Left lung (tissue), 10 donors: ENCODE measurements around the gene FER. TPM values are rescaled to one million over a fixed set of nuclear protein-coding genes. Genes with fewer than 3 reads are reported as not detected.

Source experiments
- ATAC-seq: fragments of 200-7000 bp; cut with Tn5 transposase; one replicate; pipeline ENCODE4 v1.9.1; 2020; ENCODE audit warnings: moderate library complexity
- DNase-seq, 4 donors: peaks; one replicate each; pipeline ENCODE4 v3.0.0-alpha.2; 2013 to 2020
- H3K27ac ChIP-seq, 2 donors: fragments of 200-600 bp; sonication (generic) in 1 of 2; one replicate each; pipeline versions ENCODE4 v1.5.0 to v1.8.0; 2020 to 2021
- H3K27me3 ChIP-seq, 2 donors: fragments of 200-600 bp; sonication (generic) in 1 of 2; one replicate each; pipeline versions ENCODE4 v1.5.0 to v1.8.0; 2020 to 2021
- H3K36me3 ChIP-seq, 2 donors: fragments of 200-600 bp; sonication (generic) in 1 of 2; one replicate each; pipeline versions ENCODE4 v1.5.0 to v1.8.0; 2020 to 2021
- H3K4me1 ChIP-seq, 2 donors: fragments of 200-600 bp; one replicate each; pipeline ENCODE4 v1.8.0; 2021
- H3K4me3 ChIP-seq, 2 donors: fragments of 200-600 bp; sonication (generic) in 1 of 2; one replicate each; pipeline versions ENCODE4 v1.5.0 to v1.8.0; 2020 to 2021; ENCODE audit warnings: mild to moderate bottlenecking in 1 of 2
- H3K9me3 ChIP-seq, 2 donors: fragments of 200-600 bp; sonication (generic) in 1 of 2; one replicate each; pipeline versions ENCODE4 v1.5.0 to v1.8.0; 2020 to 2021
- CTCF ChIP-seq, 2 donors: fragments of 200-600 bp; sonication (generic) in 1 of 2; IDR thresholded peaks; one replicate each; pipeline versions ENCODE4 v1.5.0 to v1.8.0; 2021; ENCODE audit warnings: antibody characterized with exemption in 2 of 2
- intact Hi-C, 2 donors: fragments of 100-400 bp; cut with DNase I; formaldehyde crosslinking; loops; one replicate each; pipeline versions ENCODE4 v1.11.2 to v1.14.2; 2022
- polyA plus RNA-seq, 6 donors: library from polyadenylated mRNA; unstranded; fragments of 120-200 nt; gene quantifications; one replicate each; pipeline ENCODE4 v1.2.1, GENCODE V29; 2013; ENCODE audit not compliant: insufficient read length in 6 of 6
- total RNA-seq, 2 donors: library from RNA; stranded (reverse); fragmentation: NEBNext Ultra II Directional; extraction: Animal tissue kit (Norgen Biotek cat#: 25700); gene quantifications; one replicate each; pipeline ENCODE4 v1.2.1, GENCODE V29; 2021
- donor health status: DM: no; HTN: yes; CAD: no.
- donor health status: DM: no; HTN: no; CAD: no.

The FER gene
- total and polyA plus RNA-seq, 8 donors = 16.6 to 27.0 (median 19.4) TPM

- H3K36me3 ChIP-seq = no peaks in the 10 kb centered on the region
- no peaks in the 10 kb centered on the region for H3K27me3 ChIP-seq
- H3K4me1 ChIP-seq = no peaks in the 10 kb centered on the region
- H3K27ac ChIP-seq = no peak overlapping the region
- intact Hi-C loops = no loop called here
- no peak for TF ChIP-seq CTCF (IDR thresholded peaks at IDR 0.05)
- no peak for DNase-seq
- H3K4me3 ChIP-seq = no peak overlapping the region
- no peak for ATAC-seq
- H3K9me3 ChIP-seq = no peaks in the 10 kb centered on the region
Measured at GRCh38 chr5:109143031-109143430, 395.3 kb downstream of the FER start.

GRCh38 chr5:109145139-109145538 lies 397.4 kb downstream of the FER start:
- TF ChIP-seq CTCF (IDR thresholded peaks at IDR 0.05) = no peak
- ATAC-seq (no peak), DNase-seq (no peak)
- H3K27me3 ChIP-seq = no peaks in the 10 kb centered on the region
- no peaks in the 10 kb centered on the region for H3K36me3 ChIP-seq
- no peaks in the 10 kb centered on the region for H3K9me3 ChIP-seq
- intact Hi-C loops = no loop called here
- H3K4me3 ChIP-seq = no peak overlapping the region
- no peak overlapping the region for H3K27ac ChIP-seq
- H3K4me1 ChIP-seq = no peaks in the 10 kb centered on the region

DNA sequence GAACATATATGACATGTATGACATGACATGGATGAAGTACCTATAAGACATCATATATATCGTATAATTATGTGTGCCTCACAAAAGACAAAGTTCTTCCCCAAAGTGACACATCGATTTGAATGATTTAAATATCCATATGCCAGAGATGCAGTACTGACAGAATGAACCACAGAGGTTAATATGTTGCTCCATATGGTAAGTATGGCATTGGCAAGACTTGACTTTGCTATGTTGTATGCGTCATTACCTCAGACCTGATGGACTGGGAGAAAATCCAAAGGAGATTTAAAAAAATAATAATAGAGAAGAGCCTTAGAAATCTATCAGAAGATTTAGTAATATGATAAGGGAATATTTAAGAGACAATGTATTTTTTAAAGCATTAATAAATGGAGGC lies 398.9 kb downstream of the FER start:
- Histone ChIP-seq H3K27me3 (no peaks in the 10 kb centered on the region), H3K9me3 (no peaks in the 10 kb centered on the region), H3K36me3 (no peaks in the 10 kb centered on the region), H3K4me1 (no peaks in the 10 kb centered on the region), H3K27ac (no peak overlapping the region), H3K4me3 (no peak overlapping the region)
- intact Hi-C loops = no loop called here
- DNase-seq (no peak), ATAC-seq (no peak)
- TF ChIP-seq CTCF (IDR thresholded peaks at IDR 0.05) = no peak

- Histone ChIP-seq H3K4me1 (no peaks in the 10 kb centered on the region), H3K9me3 (no peaks in the 10 kb centered on the region), H3K27me3 (no peaks in the 10 kb centered on the region), H3K4me3 (no peak overlapping the region), H3K36me3 (no peaks in the 10 kb centered on the region), H3K27ac (no peak overlapping the region)
- intact Hi-C loops = no loop called here
- ATAC-seq (no peak), DNase-seq (no peak)
- no peak for TF ChIP-seq CTCF (IDR thresholded peaks at IDR 0.05)
Measured at GRCh38 chr5:109152565-109152964, 404.9 kb downstream of the FER start.

DNA sequence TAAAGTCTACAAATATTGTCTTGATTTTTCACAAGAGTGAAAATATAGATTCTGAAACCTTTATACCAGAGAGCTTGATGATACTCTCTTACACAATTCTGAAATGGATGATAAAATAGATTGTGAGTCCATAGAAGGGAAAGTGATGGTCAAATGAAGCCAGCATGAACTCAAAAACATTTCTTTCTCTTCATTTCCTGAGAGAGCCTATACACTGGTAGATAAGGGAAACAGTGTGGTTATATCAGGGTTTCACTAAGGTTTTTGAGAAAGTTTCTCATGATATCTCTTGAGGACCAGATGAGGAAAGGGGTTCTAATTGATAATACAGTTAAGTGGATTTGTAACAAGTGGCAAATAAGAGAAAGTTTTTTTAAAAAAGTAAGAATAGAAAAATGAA lies 407.9 kb downstream of the FER start:
- no peak for ATAC-seq
- no peak for TF ChIP-seq CTCF (IDR thresholded peaks at IDR 0.05)
- no peaks in the 10 kb centered on the region for H3K9me3 ChIP-seq

More for the DNA sequence above, 407.9 kb downstream of the FER start:
- Histone ChIP-seq H3K4me3 (no peak overlapping the region), H3K27ac (no peak overlapping the region), H3K4me1 (no peaks in the 10 kb centered on the region), H3K36me3 (no peaks in the 10 kb centered on the region), H3K27me3 (no peaks in the 10 kb centered on the region)
- intact Hi-C loops = no loop called here
- no peak for DNase-seq
